Epithelial cell of umbilical artery (primary cell): ENCODE measurements around the gene OR8K1. TPM values are rescaled to one million over a fixed set of nuclear protein-coding genes. Genes with fewer than 3 reads are reported as not detected.

Source experiments
- total RNA-seq: library from RNA; depleted of rRNA; stranded (reverse); fragments of >200 nt; gene quantifications from 2 replicates; pipeline ENCODE4 v1.2.3, GENCODE V29; 2014

OR8K1 gene
- not detected in 2 replicates for total RNA-seq

DNA sequence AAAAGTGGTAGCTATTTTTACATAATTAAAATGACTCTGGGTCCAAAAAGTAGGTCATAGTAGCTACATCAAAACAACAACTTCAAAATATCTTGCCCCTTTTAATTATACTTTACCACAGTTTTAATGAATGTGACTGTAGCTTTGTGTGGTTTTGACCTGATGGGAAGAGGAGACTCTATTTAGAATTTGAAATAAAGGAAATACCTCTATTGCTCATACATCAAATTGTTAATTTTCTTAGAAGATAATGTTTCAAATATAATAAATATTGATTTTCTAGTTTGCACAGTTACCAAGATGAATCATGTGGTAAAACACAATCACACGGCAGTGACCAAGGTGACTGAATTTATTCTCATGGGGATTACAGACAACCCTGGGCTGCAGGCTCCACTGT, at the start of gene OR8K1:
TSS of gene OR8K1 (plus strand) at position 301 of the 400 bp plus-strand sequence. CDS start at position 301, 0 bp downstream.

DNA sequence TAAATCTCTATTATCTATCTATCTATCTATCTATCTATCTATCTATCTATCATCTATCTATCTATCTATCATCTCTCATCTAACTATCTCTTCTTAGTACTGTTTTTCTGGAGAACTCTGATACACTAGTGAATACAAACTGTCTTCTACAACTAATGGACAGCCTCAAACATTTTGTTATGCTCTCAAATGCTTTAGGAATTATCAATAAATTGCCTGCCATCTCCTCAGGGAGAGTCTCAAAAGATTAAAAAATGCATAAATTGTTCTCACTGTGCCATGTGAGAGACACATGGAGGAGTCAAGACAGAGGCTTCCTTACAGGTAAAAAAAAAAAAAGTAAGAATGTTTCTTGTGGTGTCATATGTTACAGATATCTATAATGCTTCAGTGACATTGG, 31.0 kb upstream of the OR8K1 start, which contains the start of gene OR8K3:
TSS of gene OR8K3 (plus strand) at position 301 of the 400 bp plus-strand sequence. CDS start 3,163 bp downstream, outside the sequence.

DNA sequence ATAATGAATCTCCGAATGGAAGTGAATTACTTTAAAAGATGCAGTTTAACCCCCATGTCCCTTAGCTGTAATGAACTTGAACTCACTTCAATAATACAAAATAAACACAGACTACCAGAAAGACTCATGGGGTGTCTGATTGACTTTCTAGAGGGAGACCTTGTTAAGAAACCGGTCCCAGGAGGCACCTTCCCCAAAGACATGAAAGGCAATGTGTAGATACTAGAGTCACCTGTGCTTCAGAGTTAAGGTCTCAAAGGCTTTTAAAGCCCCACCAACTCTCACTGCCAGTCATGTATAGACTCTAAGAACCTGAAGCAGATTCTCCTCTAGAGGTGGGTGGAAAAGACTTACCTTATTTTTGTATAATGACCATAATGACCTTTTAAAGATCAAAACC, 8.2 kb downstream of the OR8K1 start, which contains the start of gene OR8J1:
TSS of gene OR8J1 (plus strand) at position 301 of the 400 bp plus-strand sequence. CDS start 5,956 bp downstream, outside the sequence.

DNA sequence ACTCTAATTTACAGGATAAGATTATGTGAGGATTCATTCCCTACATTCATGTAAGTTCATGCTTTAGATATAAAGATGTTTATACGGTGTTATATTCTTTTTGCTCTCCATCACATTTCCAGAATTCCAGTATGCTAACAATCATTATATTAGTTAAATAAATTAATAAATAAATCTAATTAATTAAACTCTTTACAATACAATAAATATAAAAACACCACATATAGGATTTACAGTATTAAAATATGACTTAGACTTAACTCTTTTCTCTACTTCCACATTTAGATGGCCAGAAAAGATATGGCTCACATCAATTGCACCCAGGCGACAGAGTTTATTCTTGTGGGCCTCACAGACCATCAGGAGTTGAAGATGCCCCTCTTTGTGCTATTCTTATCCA, 29.5 kb downstream of the OR8K1 start, which contains the start of gene OR8U1:
TSS of gene OR8U1 (plus strand) at position 301 of the 400 bp plus-strand sequence. CDS start at position 301, 0 bp downstream.

Other genes with a start within 250 kb of the OR8K1 start
- gene OR8H2, start 242.4 kb upstream of the OR8K1 start, total RNA-seq = not detected in 2 replicates
- gene OR8H3, start 223.7 kb upstream of the OR8K1 start, total RNA-seq = not detected in 2 replicates
- gene OR8J3, start 205.8 kb upstream of the OR8K1 start, total RNA-seq = not detected in 2 replicates
- not detected in 2 replicates for gene OR8K5, start 185.7 kb upstream of the OR8K1 start, total RNA-seq
- gene OR5J2, start 169.4 kb upstream of the OR8K1 start, total RNA-seq = not detected in 2 replicates
- not detected in 2 replicates for gene OR5T2, start 111.8 kb upstream of the OR8K1 start, total RNA-seq
- not detected in 2 replicates for gene OR5T3, start 93.8 kb upstream of the OR8K1 start, total RNA-seq
- not detected in 2 replicates for gene OR5T1, start 71.9 kb upstream of the OR8K1 start, total RNA-seq
- not detected in 2 replicates for gene OR8H1, start 53.8 kb upstream of the OR8K1 start, total RNA-seq
- not detected in 2 replicates for gene OR8K3, start 30.9 kb upstream of the OR8K1 start, total RNA-seq
- gene OR8J1, start 8.3 kb downstream of the OR8K1 start, total RNA-seq = not detected in 2 replicates
- not detected in 2 replicates for gene OR8U1, start 29.6 kb downstream of the OR8K1 start, total RNA-seq
- not detected in 2 replicates for gene OR5AL1, start 66.7 kb downstream of the OR8K1 start, total RNA-seq
- gene OR5M3, start 127.3 kb downstream of the OR8K1 start, total RNA-seq = not detected in 2 replicates
- not detected in 2 replicates for gene OR5M8, start 145.3 kb downstream of the OR8K1 start, total RNA-seq
- not detected in 2 replicates for gene OR5M11, start 197.2 kb downstream of the OR8K1 start, total RNA-seq
- gene OR5M10, start 231.7 kb downstream of the OR8K1 start, total RNA-seq = not detected in 2 replicates